Effector memory CD4-positive, alpha-beta T cell (primary cell): ENCODE data around the gene OR7D2.

Source experiments
- DNase-seq, 3 donors: peaks; one replicate each; pipeline ENCODE4 v3.0.0-alpha.2; 2020
- H3K27ac ChIP-seq: 2 replicates; pipeline ENCODE4 v1.7.0; 2013; ENCODE audit warnings: mild to moderate bottlenecking, low read length, moderate library complexity; ENCODE audit not compliant: insufficient read depth, poor library complexity, severe bottlenecking
- H3K27me3 ChIP-seq: replicated peaks from 2 replicates; pipeline ENCODE4 v1.7.0; 2013; ENCODE audit warnings: mild to moderate bottlenecking, low read length; ENCODE audit not compliant: insufficient read depth, control insufficient read depth, poor library complexity, severe bottlenecking
- H3K36me3 ChIP-seq: 2 replicates; pipeline ENCODE4 v1.7.0; 2013; ENCODE audit warnings: mild to moderate bottlenecking, low read length, moderate library complexity; ENCODE audit not compliant: control insufficient read depth, insufficient read depth
- H3K4me1 ChIP-seq: 2 replicates; pipeline ENCODE4 v1.7.0; 2013; ENCODE audit warnings: low read length, mild to moderate bottlenecking; ENCODE audit not compliant: control insufficient read depth, insufficient read depth, poor library complexity, severe bottlenecking
- H3K4me3 ChIP-seq: 2 replicates; pipeline ENCODE4 v1.7.0; 2013; ENCODE audit warnings: low read length, low read depth, mild to moderate bottlenecking; ENCODE audit not compliant: insufficient read depth, poor library complexity, severe bottlenecking
- H3K9me3 ChIP-seq: 2 replicates; pipeline ENCODE4 v1.7.0; 2013; ENCODE audit warnings: mild to moderate bottlenecking, low read length, moderate library complexity; ENCODE audit not compliant: control insufficient read depth
- total RNA-seq, 3 donors: gene quantifications; one replicate each; lab custom pipeline; 2026; lab: John Stamatoyannopoulos, UW

Gene OR7D2
- total RNA-seq: 0 to 0.09 (median 0) reads per million in 3 donors

DNA sequence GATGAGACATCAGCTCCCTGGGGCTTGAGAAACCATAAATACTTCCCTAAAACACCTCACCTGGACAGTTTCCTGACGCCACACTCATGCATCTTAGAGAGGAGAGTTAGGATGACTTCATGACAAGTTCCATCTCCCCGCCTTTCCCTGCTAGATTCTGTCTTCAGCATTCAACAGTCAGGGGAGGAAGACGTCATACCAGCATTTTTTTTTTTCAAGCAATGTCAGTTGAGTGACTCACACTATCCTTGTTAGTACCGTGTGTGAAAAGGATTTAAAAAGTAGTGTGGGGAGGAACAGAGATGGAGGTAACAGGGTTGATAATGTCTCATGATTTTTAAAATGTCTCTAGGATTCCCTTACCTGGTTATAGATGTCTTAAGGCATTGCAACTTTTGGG is at the start of gene OR7D2:
OR7D2 (plus strand) TSS at position 79 of the 400 bp plus-strand sequence. CDS start 6,803 bp downstream, outside the sequence.
- no peaks in the 10 kb centered on the region for H3K4me1 ChIP-seq
- DNase-seq: no peak
- no peaks in the 10 kb centered on the region for H3K36me3 ChIP-seq
- H3K27ac ChIP-seq: no peak within 1 kb of the TSS
- H3K4me3 ChIP-seq: no peak within 1 kb of the TSS
- H3K27me3 ChIP-seq: no peaks in the 10 kb centered on the region
- no peaks in the 10 kb centered on the region for H3K9me3 ChIP-seq

DNA sequence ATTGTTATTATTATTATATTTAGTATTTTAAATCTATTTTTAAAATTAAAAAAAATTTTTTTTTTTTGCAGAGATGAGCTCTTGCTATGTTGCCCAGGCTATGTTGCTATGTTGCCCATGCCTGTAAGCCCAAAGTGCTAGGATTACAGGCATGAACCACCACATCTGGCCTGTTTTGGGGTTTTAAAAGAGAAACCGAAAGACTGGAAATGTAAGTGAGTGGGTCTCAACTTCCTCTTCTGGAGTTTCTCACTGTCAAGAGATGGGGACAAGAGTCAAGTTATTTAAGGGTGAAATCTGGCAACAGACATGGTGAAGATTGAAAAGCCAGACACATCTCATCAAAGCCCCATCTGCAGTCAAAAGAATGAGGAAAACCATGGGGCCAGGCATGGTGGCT is 47.8 kb upstream of the OR7D2 start:
- no peak overlapping the region for H3K27ac ChIP-seq
- no peak overlapping the region for H3K4me3 ChIP-seq
- peaks cover 6% of the 10 kb centered on the region for H3K27me3 ChIP-seq
- no peaks in the 10 kb centered on the region for H3K36me3 ChIP-seq
- H3K9me3 ChIP-seq: no peaks in the 10 kb centered on the region
- H3K4me1 ChIP-seq: no peaks in the 10 kb centered on the region
- DNase-seq: no peak

DNA sequence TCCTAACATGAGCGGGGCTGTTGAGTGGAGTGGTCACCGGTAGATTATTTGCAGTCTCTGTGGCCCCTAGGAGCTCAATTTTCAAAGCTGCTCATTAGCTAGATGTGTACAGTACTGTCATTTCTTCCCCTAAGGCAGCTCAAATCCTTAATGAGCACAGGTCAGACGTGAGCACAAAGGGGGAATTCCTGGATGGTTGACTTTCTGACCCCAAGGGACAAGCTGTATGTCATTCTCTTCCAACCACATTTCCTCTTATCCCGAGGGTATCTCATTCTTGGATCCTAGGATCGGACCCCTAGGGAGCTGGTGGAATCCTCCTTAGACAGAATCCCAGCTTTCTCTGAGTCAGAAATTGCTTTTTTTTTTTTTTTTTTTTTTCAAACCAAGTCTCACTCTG is 46.4 kb upstream of the OR7D2 start:
- Histone ChIP-seq H3K4me3 (no peak overlapping the region), H3K27ac (no peak overlapping the region), H3K36me3 (no peaks in the 10 kb centered on the region), H3K27me3 (peaks cover 6% of the 10 kb centered on the region), H3K9me3 (no peaks in the 10 kb centered on the region), H3K4me1 (no peaks in the 10 kb centered on the region)
- no peak for DNase-seq

DNA sequence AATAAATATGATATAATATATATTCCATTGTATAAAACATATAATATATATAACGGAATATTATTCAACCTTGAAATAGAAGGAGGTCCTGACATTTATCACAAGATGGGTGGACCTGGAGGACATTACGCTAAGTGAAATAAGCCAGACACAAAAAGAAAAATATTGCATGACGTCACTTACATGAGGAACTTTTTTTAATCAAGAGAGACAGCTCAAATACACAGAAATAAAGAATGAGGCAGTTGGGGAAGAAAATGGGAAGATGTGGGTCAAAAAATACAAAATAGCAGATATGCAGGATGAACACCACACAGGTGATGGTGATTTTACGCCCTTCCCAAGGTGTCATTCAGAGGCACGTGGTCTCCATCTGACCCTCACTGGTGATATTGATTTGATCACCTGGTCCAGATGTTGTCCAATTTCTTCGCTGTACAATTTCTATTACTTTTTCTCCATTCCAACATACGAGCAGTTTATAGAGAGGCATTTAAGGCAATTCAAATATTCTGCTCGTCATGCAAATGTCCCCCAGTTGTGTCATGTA is 39.1 kb upstream of the OR7D2 start:
- Histone ChIP-seq H3K36me3 (peaks cover 4% of the 10 kb centered on the region), H3K27ac (peak overlapping the region; percentile 82), H3K4me3 (peak overlapping the region; percentile 77), H3K4me1 (peaks cover 14% of the 10 kb centered on the region), H3K27me3 (no peaks in the 10 kb centered on the region), H3K9me3 (peaks cover 2% of the 10 kb centered on the region)
- no peak for DNase-seq

DNA sequence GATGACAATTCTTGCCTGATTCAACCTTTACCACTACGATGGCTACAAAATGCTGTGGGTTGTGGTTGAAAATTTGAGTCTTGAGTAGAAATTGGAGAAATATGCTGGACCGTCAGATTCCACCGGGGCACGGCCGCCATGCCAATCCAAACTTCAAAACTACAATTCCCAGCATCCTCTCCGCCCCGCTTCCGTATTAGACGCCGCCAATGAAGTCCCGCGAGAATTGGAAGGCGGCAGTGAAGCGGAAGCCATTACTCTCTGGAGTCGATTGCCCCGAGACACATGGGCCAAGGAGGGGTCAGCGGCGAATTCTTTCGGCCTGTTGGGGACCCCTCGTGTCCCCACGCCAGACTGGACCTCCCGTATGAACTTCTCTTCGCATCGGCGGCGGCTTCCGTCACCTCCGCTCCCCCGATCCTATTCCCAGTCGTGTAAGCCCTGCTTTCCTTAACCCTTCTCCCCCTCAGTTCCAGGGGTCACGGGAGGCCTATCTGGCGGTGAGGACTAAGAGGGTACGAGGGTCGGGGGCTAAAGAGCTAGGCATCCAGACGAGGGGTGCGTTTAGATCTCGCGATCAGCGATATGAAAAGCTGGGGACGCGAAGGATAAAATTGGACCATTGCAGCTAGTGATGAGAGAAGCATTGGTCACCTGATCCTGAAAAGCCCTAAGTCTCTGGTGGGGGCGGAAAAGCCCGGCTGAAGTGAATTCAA is 38.5 kb upstream of the OR7D2 start, which contains the start of gene ZNF317:
ZNF317 (plus strand) TSS at position 239 of the 716 bp plus-strand sequence. CDS start 15,620 bp downstream, outside the sequence.
- Histone ChIP-seq H3K4me1 (peaks cover 14% of the 10 kb centered on the region), H3K9me3 (peaks cover 9% of the 10 kb centered on the region), H3K4me3 (peak within 1 kb of the TSS; percentile 77), H3K27me3 (no peaks in the 10 kb centered on the region), H3K27ac (peak within 1 kb of the TSS; percentile 82), H3K36me3 (peaks cover 5% of the 10 kb centered on the region)
- peak; percentile 71 to 88 (median 81) for DNase-seq

DNA sequence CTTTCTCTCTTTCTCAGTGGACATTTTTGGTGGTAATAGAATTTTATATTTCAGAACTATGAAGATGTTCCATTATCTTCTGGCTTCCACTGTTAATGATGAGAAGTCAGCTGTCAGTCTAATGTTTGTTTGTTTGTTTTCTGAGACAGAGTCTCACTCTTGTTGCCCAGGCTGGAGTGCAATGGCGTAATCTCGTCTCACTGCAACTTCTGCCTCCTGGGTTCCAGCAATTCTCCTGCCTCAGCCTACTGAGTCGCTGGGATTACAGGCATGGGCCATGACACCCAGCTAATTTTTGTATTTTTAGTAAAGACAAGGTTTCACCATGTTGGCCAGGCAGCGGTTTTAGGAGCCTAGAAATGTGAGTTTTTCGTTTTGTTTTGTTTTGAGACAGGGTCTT is 33.9 kb upstream of the OR7D2 start:
- Histone ChIP-seq H3K4me1 (peaks cover 12% of the 10 kb centered on the region), H3K9me3 (peaks cover 11% of the 10 kb centered on the region), H3K4me3 (no peak overlapping the region), H3K27ac (no peak overlapping the region), H3K36me3 (peaks cover 5% of the 10 kb centered on the region), H3K27me3 (no peaks in the 10 kb centered on the region)
- DNase-seq: no peak

DNA sequence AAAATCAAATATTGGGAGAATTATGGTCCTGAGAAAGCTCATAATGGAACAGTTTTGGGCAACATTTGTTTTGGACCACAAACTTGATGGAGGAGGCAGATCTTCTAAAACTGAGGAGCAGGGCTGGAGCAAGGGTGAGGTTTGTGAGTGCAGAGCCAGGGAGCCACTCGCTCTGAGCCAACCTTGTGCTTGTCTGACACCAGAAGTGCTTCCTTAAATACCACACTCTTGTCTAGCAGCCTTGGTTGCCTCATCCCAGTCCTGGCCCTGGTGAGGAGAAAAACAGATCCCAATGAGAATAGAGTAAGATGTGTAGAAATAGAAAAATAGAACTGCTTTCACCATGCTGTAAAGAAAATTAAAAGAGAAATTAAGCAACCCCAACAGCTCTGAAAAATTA is 31.9 kb upstream of the OR7D2 start:
- Histone ChIP-seq H3K9me3 (peaks cover 11% of the 10 kb centered on the region), H3K27me3 (no peaks in the 10 kb centered on the region), H3K36me3 (peaks cover 5% of the 10 kb centered on the region), H3K4me3 (no peak overlapping the region), H3K27ac (no peak overlapping the region), H3K4me1 (peaks cover under 1% of the 10 kb centered on the region)
- no peak for DNase-seq

DNA sequence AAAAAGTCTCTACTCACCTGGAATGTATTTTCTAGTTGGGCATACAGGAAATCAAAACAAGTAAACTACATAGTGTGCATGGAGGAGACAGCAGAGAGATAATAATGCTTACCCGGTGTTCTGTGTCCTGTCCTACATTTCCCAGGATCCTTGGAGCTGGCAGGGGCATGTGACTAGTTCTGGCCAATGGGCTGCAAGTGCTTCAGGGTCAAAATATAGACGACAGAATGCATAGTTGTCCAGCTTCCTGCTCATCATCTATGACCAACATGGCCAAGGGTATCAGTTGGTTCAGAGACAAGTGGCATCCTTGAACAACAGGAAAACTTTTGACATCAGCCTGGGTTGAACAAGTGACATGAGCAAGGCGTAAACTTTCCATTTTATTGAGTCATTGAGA is 30.1 kb upstream of the OR7D2 start:
- Histone ChIP-seq H3K4me3 (no peak overlapping the region), H3K27ac (no peak overlapping the region), H3K9me3 (peaks cover 15% of the 10 kb centered on the region), H3K36me3 (peaks cover 13% of the 10 kb centered on the region), H3K4me1 (no peaks in the 10 kb centered on the region), H3K27me3 (no peaks in the 10 kb centered on the region)
- no peak for DNase-seq

DNA sequence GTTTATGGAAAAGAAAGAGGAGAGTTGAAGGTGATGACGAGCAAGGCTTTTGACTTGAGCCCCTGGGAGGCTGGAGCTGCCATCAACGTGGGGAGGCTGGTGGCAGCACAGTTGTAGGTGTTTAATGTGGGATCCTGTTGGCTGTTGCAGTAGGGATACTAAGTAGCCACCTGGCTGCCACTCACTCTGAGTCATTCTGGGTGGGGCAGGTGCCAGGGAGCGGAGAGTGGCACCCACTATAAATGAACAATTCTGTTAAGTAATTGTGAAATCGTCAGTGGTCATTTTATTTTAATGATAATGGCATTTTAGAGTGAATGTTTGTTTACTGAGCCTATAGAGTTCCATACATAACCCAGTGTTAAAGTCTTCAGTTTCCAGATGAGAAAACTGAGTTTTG is 28.8 kb upstream of the OR7D2 start:
- H3K4me3 ChIP-seq: no peak overlapping the region
- no peak for DNase-seq
- peaks cover 9% of the 10 kb centered on the region for H3K9me3 ChIP-seq
- no peaks in the 10 kb centered on the region for H3K27me3 ChIP-seq
- H3K36me3 ChIP-seq: peaks cover 8% of the 10 kb centered on the region
- no peak overlapping the region for H3K27ac ChIP-seq
- no peaks in the 10 kb centered on the region for H3K4me1 ChIP-seq

DNA sequence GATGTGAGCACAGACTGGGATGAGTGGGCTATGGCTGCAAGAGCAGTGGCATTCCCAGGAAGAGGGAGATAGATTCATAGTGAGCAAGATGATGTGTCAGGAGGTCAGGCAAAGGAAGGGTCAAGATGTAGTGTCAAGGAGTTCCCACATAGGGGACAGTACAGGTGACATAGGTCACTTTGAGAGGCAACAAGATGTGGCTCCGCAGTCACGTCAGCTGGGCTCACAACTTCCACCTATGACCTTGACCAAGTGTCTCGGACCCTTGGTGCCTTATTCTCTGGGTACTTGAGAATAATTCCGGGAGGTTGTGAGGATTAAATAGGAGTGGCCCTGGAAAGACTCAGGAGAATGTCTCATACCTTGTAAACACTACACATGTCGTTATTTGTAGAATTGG is 28.1 kb upstream of the OR7D2 start:
- H3K36me3 ChIP-seq: peaks cover 15% of the 10 kb centered on the region

More for the DNA sequence above, 28.1 kb upstream of the OR7D2 start:
- Histone ChIP-seq H3K9me3 (peaks cover 4% of the 10 kb centered on the region), H3K27ac (no peak overlapping the region), H3K4me1 (no peaks in the 10 kb centered on the region), H3K4me3 (no peak overlapping the region), H3K27me3 (no peaks in the 10 kb centered on the region)
- no peak for DNase-seq
